Aorta (tissue), 5 donors: ENCODE data around the gene DCC. TPM values are rescaled to one million over a fixed set of nuclear protein-coding genes. Genes with fewer than 3 reads are reported as not detected.

Source experiments
- ATAC-seq: fragments of 200-7000 bp; cut with Tn5 transposase; one replicate; pipeline ENCODE4 v1.9.1; 2022; ENCODE audit warnings: moderate library complexity; ENCODE audit not compliant: low FRiP score
- DNase-seq, 2 donors: peaks; one replicate each; pipeline ENCODE4 v3.0.0-alpha.2; 2020
- H3K27ac ChIP-seq, 2 donors: one replicate each; pipeline ENCODE4 v1.5.1; 2013; ENCODE audit warnings: low read length in 2 of 2, mild to moderate bottlenecking in 2 of 2, moderate library complexity in 2 of 2, control low read depth in 1 of 2, inconsistent platforms in 1 of 2, low read depth in 1 of 2
- H3K27me3 ChIP-seq, 2 donors: one replicate each; pipeline ENCODE4 v1.6.1; 2013; ENCODE audit warnings: control low read depth in 1 of 2, low read length in 1 of 2, mild to moderate bottlenecking in 1 of 2, moderate library complexity in 1 of 2; ENCODE audit not compliant: insufficient read depth in 2 of 2, control insufficient read depth in 1 of 2
- H3K36me3 ChIP-seq, 2 donors: one replicate each; pipeline ENCODE4 v1.6.1; 2013; ENCODE audit warnings: control low read depth in 1 of 2, low read length in 1 of 2, mild to moderate bottlenecking in 1 of 2; ENCODE audit not compliant: insufficient read depth in 2 of 2, control insufficient read depth in 1 of 2
- H3K4me1 ChIP-seq, 2 donors: one replicate each; pipeline ENCODE4 v1.6.1; 2013; ENCODE audit warnings: low read length in 2 of 2, control low read depth in 1 of 2, mild to moderate bottlenecking in 1 of 2, moderate library complexity in 1 of 2; ENCODE audit not compliant: insufficient read depth in 2 of 2, control insufficient read depth in 1 of 2
- H3K4me3 ChIP-seq, 2 donors: one replicate each; pipeline ENCODE4 v1.5.1; 2013; ENCODE audit warnings: low read length in 2 of 2, control low read depth in 1 of 2, mild to moderate bottlenecking in 1 of 2
- H3K9me3 ChIP-seq: one replicate; pipeline ENCODE4 v1.6.1; 2013; ENCODE audit warnings: mild to moderate bottlenecking, low read length; ENCODE audit not compliant: control insufficient read depth
- WGBS, 2 donors: extraction: QIAGEN DNeasy Blood & Tissue Kit; methylation state at CpG; one replicate each; pipeline ENCODE4 v1.1.7; 2013; 5-methylcytosine and 5-hydroxymethylcytosine counted together
- intact Hi-C, 2 donors: fragments of 100-400 bp; cut with DNase I; formaldehyde crosslinking; loops; one replicate each; pipeline versions ENCODE4 v1.14.2 to v1.15.0; 2022
- polyA plus RNA-seq, 2 donors: library from polyadenylated mRNA; stranded (reverse); fragments of 200-250 nt; gene quantifications; one replicate each; pipeline ENCODE4 v1.2.3, GENCODE V29; 2013
- total RNA-seq, 2 donors: library from RNA; stranded (reverse); fragmentation: NEBNext Ultra II Directional; extraction: Animal tissue kit (Norgen Biotek cat#: 25700); gene quantifications; one replicate each; pipeline ENCODE4 v1.2.1, GENCODE V29; 2021
- donor health status: healthy with polysubstance abuse.
- donor health status: Bipolar disorder and iron deficiency.
- donor health status: DM: no; HTN: no; CAD: no.
- donor health status: DM: no; HTN: no; CAD: no.
- donor health status: DM: yes; HTN: yes; CAD: no.

Gene DCC
- total and polyA plus RNA-seq, 4 donors, result 0.78 TPM; not detected in 3

DNA sequence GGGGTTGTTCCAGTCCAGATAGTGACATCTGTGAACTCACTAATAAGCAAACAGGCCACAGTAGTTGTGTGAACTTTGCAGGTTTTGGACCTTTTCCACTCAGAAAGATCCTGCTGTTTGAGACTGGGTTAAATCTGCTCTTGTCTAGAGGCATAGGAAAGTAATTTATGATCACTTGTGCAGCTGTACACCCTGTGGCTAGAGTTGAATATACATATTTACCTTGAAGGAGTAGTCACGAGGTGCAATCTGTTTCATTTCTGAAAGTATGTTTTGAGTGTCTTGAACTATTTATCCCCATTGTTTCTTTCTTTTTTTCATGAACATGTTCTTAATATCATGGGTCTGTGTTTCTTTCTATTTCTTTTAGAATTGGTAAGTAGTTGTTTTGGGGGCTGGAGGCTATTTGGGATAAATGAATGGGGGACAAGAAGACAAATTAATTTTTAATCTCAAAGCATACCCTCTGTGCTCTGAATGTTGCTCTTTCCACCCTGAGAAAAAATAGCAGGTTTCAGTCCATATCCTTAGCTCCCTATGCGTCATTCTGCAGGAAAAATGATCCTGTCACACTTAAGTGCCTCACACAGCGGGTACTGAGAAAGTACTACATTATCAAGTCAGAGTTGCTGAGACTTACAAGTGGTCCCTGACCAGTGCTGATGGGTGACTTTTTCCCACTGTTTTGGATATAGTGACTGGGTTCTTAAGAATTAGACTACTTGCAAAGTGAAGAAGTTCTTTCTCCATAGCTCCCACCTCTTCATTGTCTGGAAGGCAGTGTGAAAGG is 28.2 kb downstream of the DCC start:
- intact Hi-C loops, result no loop called here
- no peak for ATAC-seq

DNA sequence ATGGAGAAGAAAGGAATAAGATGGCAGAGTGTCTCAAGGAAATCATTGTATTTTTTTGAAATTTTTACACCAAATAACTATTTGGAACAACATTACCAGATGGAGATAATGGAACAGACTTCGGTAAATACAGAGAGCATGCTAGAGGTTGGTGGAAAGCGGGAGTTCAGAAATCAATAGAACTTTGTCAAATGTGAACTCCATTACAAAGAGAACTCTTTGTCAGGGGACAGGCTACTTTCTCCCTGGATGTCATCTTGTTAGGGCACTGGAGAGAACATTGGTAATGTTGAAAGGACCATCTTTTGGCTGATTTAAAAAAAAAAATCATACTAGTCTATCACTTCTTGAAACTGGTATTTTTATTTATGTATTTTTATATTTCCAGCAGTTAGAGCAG is 30.8 kb downstream of the DCC start:
- DNase-seq (no peak), ATAC-seq (no peak)
- Histone ChIP-seq H3K27ac (no peak overlapping the region), H3K36me3 (no peaks in the 10 kb centered on the region), H3K27me3 (no peaks in the 10 kb centered on the region), H3K4me3 (no peak overlapping the region), H3K4me1 (no peaks in the 10 kb centered on the region), H3K9me3 (no peaks in the 10 kb centered on the region)
- intact Hi-C loops, result no loop called here
- 83 to 97% methylated on average over 2 of the region's 2 CpGs for WGBS, 2 donors

More for the DNA sequence above, 28.2 kb downstream of the DCC start:
- Histone ChIP-seq H3K9me3 (peaks cover 1% of the 10 kb centered on the region), H3K36me3 (no peaks in the 10 kb centered on the region), H3K27me3 (no peaks in the 10 kb centered on the region), H3K4me1 (no peaks in the 10 kb centered on the region), H3K27ac (no peak overlapping the region), H3K4me3 (no peak overlapping the region)
- WGBS, 2 donors, result 19 to 22% methylated on average over 3 of the region's 3 CpGs
- DNase-seq, result no peak

DNA sequence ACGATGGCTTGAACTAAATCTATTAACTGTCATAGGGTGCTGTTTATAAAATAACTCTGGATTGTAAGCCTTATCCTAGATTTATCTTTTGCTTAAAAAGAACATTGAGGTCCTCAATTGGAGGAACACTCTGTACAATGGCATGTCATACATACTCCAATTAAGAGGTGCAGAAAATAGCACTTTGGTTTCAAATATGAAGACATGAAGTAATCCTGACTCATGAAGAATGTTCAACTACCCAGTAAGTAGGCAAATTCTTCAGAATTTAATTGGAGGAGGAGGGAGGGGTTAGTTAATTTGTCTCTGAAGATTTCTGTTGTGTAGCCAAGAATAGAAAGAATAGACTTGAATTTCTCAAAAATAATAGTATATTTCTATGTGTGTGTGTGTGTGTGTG is 36.1 kb downstream of the DCC start:
- Histone ChIP-seq H3K36me3 (no peaks in the 10 kb centered on the region), H3K4me3 (no peak overlapping the region), H3K9me3 (no peaks in the 10 kb centered on the region), H3K27me3 (no peaks in the 10 kb centered on the region), H3K27ac (no peak overlapping the region), H3K4me1 (no peaks in the 10 kb centered on the region)
- ATAC-seq (no peak), DNase-seq (no peak)
- intact Hi-C loops, result no loop called here
- 29 to 38% methylated on average over 1 of the region's 1 CpG for WGBS, 2 donors

DNA sequence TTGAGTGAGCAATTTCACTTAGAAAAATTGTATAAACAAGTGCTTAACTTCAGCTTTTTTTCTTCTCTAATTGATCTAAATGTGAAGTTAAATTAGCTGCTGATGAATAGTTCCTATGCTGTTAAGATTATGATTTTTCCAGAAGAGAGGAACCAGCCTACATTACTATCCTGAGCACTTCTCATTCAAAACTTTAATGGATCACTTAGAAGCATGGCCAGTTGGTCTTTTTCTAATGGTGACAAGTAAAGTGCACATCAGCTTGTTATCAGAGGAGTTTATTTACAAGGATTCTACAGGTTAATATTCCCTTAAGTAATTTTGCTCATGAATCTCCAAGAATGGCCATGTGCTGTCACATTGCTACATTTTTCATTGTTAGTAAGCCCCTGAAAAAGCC is 37.1 kb downstream of the DCC start:
- no peak for ATAC-seq
- no peak overlapping the region for H3K27ac ChIP-seq

DNA sequence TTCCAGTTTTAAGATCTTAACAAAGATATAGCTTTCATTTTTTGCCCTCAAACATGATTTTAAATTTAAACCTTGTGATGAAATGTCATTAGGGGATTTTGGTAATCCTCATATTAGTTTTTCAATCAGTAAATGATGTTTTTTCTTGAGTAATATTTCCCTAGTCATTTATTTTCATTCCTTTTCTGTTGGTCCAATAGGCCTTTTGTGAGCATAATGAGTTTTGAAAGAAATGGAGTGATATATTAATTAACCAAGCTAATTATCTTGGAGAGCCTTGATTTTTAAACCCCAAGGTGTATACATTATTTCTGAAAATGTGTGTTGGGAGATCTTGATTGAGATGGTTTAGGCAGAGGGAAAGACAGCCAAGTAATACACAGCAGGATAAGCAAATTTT is 46.3 kb downstream of the DCC start:
- H3K27ac ChIP-seq, result no peak overlapping the region
- no peak for ATAC-seq
- H3K27me3 ChIP-seq, result no peaks in the 10 kb centered on the region
- DNase-seq, result no peak
- intact Hi-C loops, result no loop called here
- H3K36me3 ChIP-seq, result no peaks in the 10 kb centered on the region
- H3K4me1 ChIP-seq, result no peaks in the 10 kb centered on the region
- H3K9me3 ChIP-seq, result no peaks in the 10 kb centered on the region
- H3K4me3 ChIP-seq, result no peak overlapping the region

More for the DNA sequence above, 37.1 kb downstream of the DCC start:
- Histone ChIP-seq H3K4me1 (no peaks in the 10 kb centered on the region), H3K36me3 (no peaks in the 10 kb centered on the region), H3K9me3 (no peaks in the 10 kb centered on the region), H3K27me3 (no peaks in the 10 kb centered on the region), H3K4me3 (no peak overlapping the region)
- intact Hi-C loops, result no loop called here
- DNase-seq, result no peak

DNA sequence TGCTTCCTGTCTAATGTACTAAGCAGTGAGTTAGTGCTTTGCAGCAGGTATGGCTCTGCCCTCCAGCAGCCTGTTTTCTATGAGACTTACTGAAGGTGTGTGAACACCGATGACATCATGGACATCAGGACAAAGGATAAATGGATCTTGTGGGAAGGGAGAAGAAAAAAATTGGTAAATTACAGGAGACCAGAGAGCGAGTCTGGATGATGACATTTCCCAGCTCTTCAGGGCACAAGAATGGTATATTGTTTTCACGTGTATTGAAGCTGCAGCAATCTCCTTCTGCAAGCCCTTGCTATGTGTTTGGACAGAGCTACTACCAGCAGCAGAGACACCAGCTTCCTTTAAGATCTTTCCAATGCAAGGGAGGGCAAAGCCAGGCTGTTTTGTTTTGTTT is 47.2 kb downstream of the DCC start:
- ATAC-seq, result no peak
- 69 to 74% methylated on average over 3 of the region's 3 CpGs for WGBS, 2 donors
- intact Hi-C loops, result no loop called here

DNA sequence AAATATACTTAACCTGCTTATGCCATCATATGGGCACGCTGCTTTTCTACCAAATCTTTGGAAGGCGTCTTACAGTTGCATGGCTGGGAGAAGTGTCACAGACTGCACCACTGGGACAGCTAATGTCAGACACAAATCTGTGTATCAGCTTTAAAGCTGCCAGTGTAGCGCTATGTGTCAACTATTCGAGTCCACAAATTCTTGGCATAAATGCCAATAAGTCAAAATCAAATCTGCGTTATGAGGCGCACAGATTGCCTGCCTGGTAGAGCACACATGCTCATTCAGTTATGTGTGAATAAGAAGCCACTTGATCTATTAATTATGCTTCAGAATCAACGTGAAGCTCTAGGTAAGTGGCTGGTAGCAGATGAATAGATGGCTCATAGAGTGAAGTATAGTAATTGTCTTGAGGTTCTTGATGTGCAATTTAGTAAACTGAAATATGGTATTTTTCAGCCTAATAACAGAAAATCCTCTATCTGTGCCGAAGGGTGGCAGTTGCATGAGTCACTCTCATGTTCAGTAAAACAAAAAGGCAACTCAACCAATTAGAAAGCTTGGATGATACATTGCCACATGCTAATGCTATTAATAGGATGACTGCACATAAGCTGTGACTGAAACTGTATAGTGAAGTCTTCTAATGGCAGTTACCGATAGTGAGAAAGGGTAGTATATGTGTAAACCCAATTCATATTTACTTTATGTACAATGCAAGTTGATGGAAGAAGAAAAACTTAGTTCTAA is 52.0 kb downstream of the DCC start:
- no peak overlapping the region for H3K27ac ChIP-seq
- no peaks in the 10 kb centered on the region for H3K4me1 ChIP-seq
- 81 to 84% methylated on average over 9 of the region's 9 CpGs for WGBS, 2 donors
- H3K36me3 ChIP-seq, result no peaks in the 10 kb centered on the region
- DNase-seq, result no peak
- no peak overlapping the region for H3K4me3 ChIP-seq
- intact Hi-C loops, result no loop called here
- H3K27me3 ChIP-seq, result no peaks in the 10 kb centered on the region
- H3K9me3 ChIP-seq, result no peaks in the 10 kb centered on the region
- no peak for ATAC-seq

More for the DNA sequence above, 47.2 kb downstream of the DCC start:
- Histone ChIP-seq H3K4me1 (no peaks in the 10 kb centered on the region), H3K27me3 (no peaks in the 10 kb centered on the region), H3K9me3 (no peaks in the 10 kb centered on the region), H3K4me3 (no peak overlapping the region), H3K36me3 (no peaks in the 10 kb centered on the region), H3K27ac (no peak overlapping the region)
- no peak for DNase-seq

DNA sequence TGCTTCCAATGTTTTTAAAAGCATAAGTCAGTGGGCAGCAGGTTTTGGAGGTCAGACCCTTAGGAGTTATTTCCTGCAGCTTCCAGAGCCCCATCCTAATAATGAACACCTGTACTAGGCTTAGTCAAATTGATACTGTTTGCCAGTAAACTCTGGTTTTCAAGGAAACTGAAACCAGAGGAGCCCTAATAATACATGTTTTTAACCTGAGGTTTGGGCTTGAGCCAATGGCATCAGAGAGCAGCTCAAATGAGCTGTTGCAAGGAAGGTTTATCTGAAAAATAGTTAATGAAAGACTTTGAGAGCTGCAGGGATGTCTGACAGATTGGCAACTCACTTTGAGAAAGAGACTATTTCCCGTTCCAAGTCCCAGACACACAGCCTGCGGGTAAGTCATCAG is 54.6 kb downstream of the DCC start:
- H3K27me3 ChIP-seq, result no peaks in the 10 kb centered on the region
- no peaks in the 10 kb centered on the region for H3K36me3 ChIP-seq
- no peak for DNase-seq
- H3K9me3 ChIP-seq, result no peaks in the 10 kb centered on the region
- H3K4me3 ChIP-seq, result no peak overlapping the region
- no peaks in the 10 kb centered on the region for H3K4me1 ChIP-seq
- ATAC-seq, result no peak
- H3K27ac ChIP-seq, result no peak overlapping the region
- intact Hi-C loops, result no loop called here
- WGBS, 2 donors, result 9 to 22% methylated on average over 2 of the region's 2 CpGs
